Osteocyte (in vitro differentiated cells): ENCODE measurements around the gene BOD1. TPM values are rescaled to one million over a fixed set of nuclear protein-coding genes. Genes with fewer than 3 reads are reported as not detected.
"Not testable (repeated sequence)": the region's sequence is repeated elsewhere in the genome, so short reads cannot be mapped to it uniquely, and the experiment has no call there.

Experiments used
- DNase-seq: peaks from one replicate; pipeline ENCODE4 v3.0.0; 2021; ENCODE audit warnings: mixed read lengths; ENCODE audit not compliant: unreplicated experiment; ENCODE audit errors: extremely low spot score
- H3K27ac Mint-ChIP-seq: one replicate; pipeline ENCODE4 v1.8.0; 2021; ENCODE audit warnings: mild to moderate bottlenecking, mixed read lengths; ENCODE audit not compliant: unreplicated experiment
- H3K27me3 Mint-ChIP-seq: one replicate; pipeline ENCODE4 v1.8.0; 2021; ENCODE audit warnings: mixed read lengths; ENCODE audit not compliant: unreplicated experiment
- H3K36me3 Mint-ChIP-seq: one replicate; pipeline ENCODE4 v1.8.0; 2021; ENCODE audit warnings: mixed read lengths; ENCODE audit not compliant: unreplicated experiment
- H3K4me1 Mint-ChIP-seq: one replicate; pipeline ENCODE4 v1.8.0; 2021; ENCODE audit warnings: mixed read lengths; ENCODE audit not compliant: unreplicated experiment
- H3K4me3 Mint-ChIP-seq: one replicate; pipeline ENCODE4 v1.8.0; 2021; ENCODE audit warnings: mild to moderate bottlenecking, moderate library complexity, mixed read lengths; ENCODE audit not compliant: unreplicated experiment
- H3K9me3 Mint-ChIP-seq: one replicate; pipeline ENCODE4 v1.8.0; 2021; ENCODE audit warnings: mixed read lengths; ENCODE audit not compliant: unreplicated experiment
- total RNA-seq: library from RNA; stranded (reverse); gene quantifications from 2 replicates; pipeline ENCODE4 v1.2.1, GENCODE V29; 2021
- TF ChIP-seq, protein P1 (sequence below): fragments of 200-600 bp; sonication (generic); IDR thresholded peaks from 2 replicates; pipeline ENCODE4 v1.5.0; 2021; ENCODE audit warnings: antibody characterized with exemption, mild to moderate bottlenecking, moderate library complexity

BOD1 gene
- total RNA-seq, 1 donor from 2014 or later: 70.7 TPM

- peaks cover 7% of the 10 kb centered on the region for H3K36me3 Mint-ChIP-seq
- peaks cover 8% of the 10 kb centered on the region for H3K9me3 Mint-ChIP-seq
- no peaks in the 10 kb centered on the region for H3K27me3 Mint-ChIP-seq
- H3K4me3 Mint-ChIP-seq: no peak overlapping the region
- no peak overlapping the region for H3K27ac Mint-ChIP-seq
- no peak for DNase-seq
- TF ChIP-seq, protein P1, sequence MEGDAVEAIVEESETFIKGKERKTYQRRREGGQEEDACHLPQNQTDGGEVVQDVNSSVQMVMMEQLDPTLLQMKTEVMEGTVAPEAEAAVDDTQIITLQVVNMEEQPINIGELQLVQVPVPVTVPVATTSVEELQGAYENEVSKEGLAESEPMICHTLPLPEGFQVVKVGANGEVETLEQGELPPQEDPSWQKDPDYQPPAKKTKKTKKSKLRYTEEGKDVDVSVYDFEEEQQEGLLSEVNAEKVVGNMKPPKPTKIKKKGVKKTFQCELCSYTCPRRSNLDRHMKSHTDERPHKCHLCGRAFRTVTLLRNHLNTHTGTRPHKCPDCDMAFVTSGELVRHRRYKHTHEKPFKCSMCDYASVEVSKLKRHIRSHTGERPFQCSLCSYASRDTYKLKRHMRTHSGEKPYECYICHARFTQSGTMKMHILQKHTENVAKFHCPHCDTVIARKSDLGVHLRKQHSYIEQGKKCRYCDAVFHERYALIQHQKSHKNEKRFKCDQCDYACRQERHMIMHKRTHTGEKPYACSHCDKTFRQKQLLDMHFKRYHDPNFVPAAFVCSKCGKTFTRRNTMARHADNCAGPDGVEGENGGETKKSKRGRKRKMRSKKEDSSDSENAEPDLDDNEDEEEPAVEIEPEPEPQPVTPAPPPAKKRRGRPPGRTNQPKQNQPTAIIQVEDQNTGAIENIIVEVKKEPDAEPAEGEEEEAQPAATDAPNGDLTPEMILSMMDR: no peak
- H3K4me1 Mint-ChIP-seq: peaks cover 13% of the 10 kb centered on the region
Observed at GRCh38 chr5:173594061-173594460, 22.4 kb downstream of the BOD1 start.

GRCh38 chr5:173592050-173592669, 24.3 kb downstream of the BOD1 start:
- no peak for DNase-seq
- Mint-ChIP-seq H3K4me3 (no peak overlapping the region), H3K4me1 (peaks cover 13% of the 10 kb centered on the region), H3K9me3 (peaks cover 12% of the 10 kb centered on the region), H3K36me3 (peaks cover 15% of the 10 kb centered on the region), H3K27me3 (no peaks in the 10 kb centered on the region), H3K27ac (no peak overlapping the region)
- TF ChIP-seq, protein P1: peak; percentile 51

DNA sequence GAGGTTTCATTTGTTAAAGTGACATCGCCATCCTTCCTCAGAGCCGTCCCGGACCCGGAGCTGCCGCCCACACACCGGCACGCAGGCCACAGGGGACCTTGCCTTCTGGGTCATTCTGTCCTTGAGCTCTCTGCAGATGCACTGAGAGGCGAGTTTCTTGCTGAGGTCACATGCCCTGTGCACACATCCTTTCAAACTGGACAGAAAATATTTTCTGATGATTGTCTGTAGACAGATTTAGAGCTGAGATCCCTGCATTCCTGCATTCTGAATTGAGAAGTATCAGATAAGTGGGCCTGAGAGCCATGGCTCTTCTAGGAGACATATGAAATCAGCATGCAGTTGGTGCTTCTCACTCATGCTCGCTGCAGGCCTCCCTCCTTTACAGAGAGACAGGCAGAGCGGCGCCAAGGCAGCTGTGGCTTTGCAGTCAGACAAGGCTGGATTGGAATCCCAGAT, 25.4 kb downstream of the BOD1 start:
- peaks cover 12% of the 10 kb centered on the region for H3K9me3 Mint-ChIP-seq
- TF ChIP-seq, protein P1: no peak
- H3K4me1 Mint-ChIP-seq: peaks cover 13% of the 10 kb centered on the region
- H3K36me3 Mint-ChIP-seq: peaks cover 15% of the 10 kb centered on the region
- no peak overlapping the region for H3K27ac Mint-ChIP-seq
- no peak overlapping the region for H3K4me3 Mint-ChIP-seq
- H3K27me3 Mint-ChIP-seq: no peaks in the 10 kb centered on the region
- no peak for DNase-seq

GRCh38 chr5:173590436-173591055, 25.9 kb downstream of the BOD1 start:
- peaks cover 13% of the 10 kb centered on the region for H3K4me1 Mint-ChIP-seq
- DNase-seq: no peak
- no peak overlapping the region for H3K4me3 Mint-ChIP-seq
- TF ChIP-seq, protein P1: no peak
- H3K27ac Mint-ChIP-seq: no peak overlapping the region
- no peaks in the 10 kb centered on the region for H3K27me3 Mint-ChIP-seq
- peaks cover 15% of the 10 kb centered on the region for H3K36me3 Mint-ChIP-seq
- H3K9me3 Mint-ChIP-seq: peaks cover 12% of the 10 kb centered on the region

- not testable (repeated sequence) for H3K27me3 Mint-ChIP-seq, H3K4me3 Mint-ChIP-seq, DNase-seq, H3K9me3 Mint-ChIP-seq, H3K27ac Mint-ChIP-seq
- H3K4me1 Mint-ChIP-seq: peaks cover 38% of the 10 kb centered on the region
- peaks cover 11% of the 10 kb centered on the region for H3K36me3 Mint-ChIP-seq
Observed at GRCh38 chr5:173586133-173586532, 30.3 kb downstream of the BOD1 start.
